HG03060 (cell line): ENCODE measurements around the gene RAB31.
"Not testable (repeated sequence)": the region's sequence is repeated elsewhere in the genome, so short reads cannot be mapped to it uniquely, and the experiment has no call there.

ENCODE experiments used
- ATAC-seq: cut with Tn5 transposase; IDR thresholded peaks from one replicate; pipeline ENCODE4 v1.9.1; 2021; ENCODE audit warnings: low read depth, moderate number of reproducible peaks; ENCODE audit not compliant: unreplicated experiment

The RAB31 gene

GRCh38 chr18:9874728-9875127, 166.6 kb downstream of the RAB31 start:
- ATAC-seq: no peak

GRCh38 chr18:9876212-9876866, 168.2 kb downstream of the RAB31 start:
- ATAC-seq: no peak

GRCh38 chr18:9876867-9877654, 169.0 kb downstream of the RAB31 start:
- no peak for ATAC-seq

GRCh38 chr18:9877655-9878014, 169.5 kb downstream of the RAB31 start:
- ATAC-seq: no peak

GRCh38 chr18:9878095-9878494, 170.0 kb downstream of the RAB31 start:
- ATAC-seq: no peak

GRCh38 chr18:9878783-9879242, 170.7 kb downstream of the RAB31 start:
- ATAC-seq: no peak

GRCh38 chr18:9884090-9884489, 176.0 kb downstream of the RAB31 start:
- no peak for ATAC-seq

- ATAC-seq: no peak
Measured at GRCh38 chr18:9884532-9885140, 176.5 kb downstream of the RAB31 start.

- no peak for ATAC-seq
Measured at GRCh38 chr18:9885170-9886004, 177.3 kb downstream of the RAB31 start, which contains the start of gene TXNDC2. TSS of gene TXNDC2 (plus strand) at chr18:9885973. CDS start at chr18:9886681, 708 bp downstream.

GRCh38 chr18:9886005-9886348, 177.9 kb downstream of the RAB31 start:
- ATAC-seq: no peak

GRCh38 chr18:9887992-9888391, 179.9 kb downstream of the RAB31 start:
- ATAC-seq: no peak

- no peak for ATAC-seq
Measured at GRCh38 chr18:9890196-9890595, 182.1 kb downstream of the RAB31 start.

- no peak for ATAC-seq
Measured at GRCh38 chr18:9890957-9891356, 182.9 kb downstream of the RAB31 start.

GRCh38 chr18:9891515-9891914, 183.4 kb downstream of the RAB31 start:
- ATAC-seq: not testable (repeated sequence)

GRCh38 chr18:9894454-9895068, 186.5 kb downstream of the RAB31 start:
- ATAC-seq: no peak

- ATAC-seq: no peak
Measured at GRCh38 chr18:9897129-9897528, 189.0 kb downstream of the RAB31 start.

- not testable (repeated sequence) for ATAC-seq
Measured at GRCh38 chr18:9897787-9898291, 189.7 kb downstream of the RAB31 start.

GRCh38 chr18:9898792-9899549, 190.9 kb downstream of the RAB31 start:
- no peak for ATAC-seq

- not testable (repeated sequence) for ATAC-seq
Measured at GRCh38 chr18:9899550-9899930, 191.4 kb downstream of the RAB31 start.
